A549 (cell line): ENCODE data around the gene ZNF320. TPM values are rescaled to one million over a fixed set of nuclear protein-coding genes. Genes with fewer than 3 reads are reported as not detected.
A peak's percentile ranks its signal among the peaks of the same experiment; 100 is the strongest.
"Not testable (repeated sequence)": the region's sequence is repeated elsewhere in the genome, so short reads cannot be mapped to it uniquely, and the experiment has no call there.

Experiments used
- ATAC-seq, 2 experiments: fragments of 200-7000 bp in 1 of 2; fragments of >200 bp in 1 of 2; cut with Nextera tagmentation in 1 of 2; cut with Tn5 transposase in 1 of 2; 3 replicates each; pipeline versions ENCODE4 v1.8.0 to v1.9.1; 2018 to 2020; ENCODE audit warnings: mild to moderate bottlenecking in 1 of 2, moderate library complexity in 1 of 2
- CTCF ChIA-PET: fragments of 300-600 bp; sonication (Branson Sonifier 250); formaldehyde crosslinking; extraction: SDS; loops from one replicate; lab custom pipeline; 2021; ENCODE audit warnings: antibody characterized with exemption, inconsistent platforms; lab: Yijun Ruan, JAX
- POLR2A ChIA-PET: fragments of 350-600 bp; formaldehyde crosslinking; extraction: SDS; loops from one replicate; lab custom pipeline; 2021; ENCODE audit warnings: antibody characterized with exemption, inconsistent platforms; lab: Yijun Ruan, JAX
- DNase-seq, 2 experiments: peaks; one replicate each; pipeline versions ENCODE4 v3.0.0 to v3.0.0-alpha.2; 2011 to 2016; ENCODE audit warnings: low read depth in 1 of 2, low spot score in 1 of 2
- FAIRE-seq: peaks from 2 replicates; lab custom pipeline; 2011; peaks lifted over from hg19 to GRCh38; lab: Jason Lieb, UNC
- H3K27ac ChIP-seq, 2 experiments: fragments of >200 bp; sonication (Bioruptor Twin); formaldehyde crosslinking; 3 replicates each; pipeline ENCODE4 v1.5.1; 2016 to 2017
- H3K4me1 ChIP-seq: fragments of >200 bp; sonication (Bioruptor Twin); formaldehyde crosslinking; 3 replicates; pipeline ENCODE4 v1.6.1; 2016
- H3K4me2 ChIP-seq: fragments of >200 bp; sonication (Bioruptor Twin); formaldehyde crosslinking; 3 replicates; pipeline ENCODE4 v1.6.1; 2016
- H3K4me3 ChIP-seq: fragments of >200 bp; sonication (Bioruptor Twin); formaldehyde crosslinking; 3 replicates; pipeline ENCODE4 v1.5.1; 2016
- H3K9me3 ChIP-seq: fragments of >200 bp; sonication (Bioruptor Twin); formaldehyde crosslinking; 3 replicates; pipeline ENCODE4 v1.6.1; 2016
- ATOH8 ChIP-seq: fragments of 250-450 bp; sonication (Bioruptor Pico); IDR thresholded peaks from 2 replicates; pipeline ENCODE4 v1.5.0; 2020; ENCODE audit warnings: low read depth, mild to moderate bottlenecking, moderate library complexity
- CBX8 ChIP-seq: fragments of 200-600 bp; sonication (generic); IDR thresholded peaks from 2 replicates; pipeline ENCODE4 v1.6.1; 2016
- CEBPB ChIP-seq, 2 experiments: fragments of >200 bp in 1 of 2; sonication (Bioruptor Twin) in 1 of 2; formaldehyde crosslinking in 1 of 2; IDR thresholded peaks; 2 replicates each; pipeline ENCODE4 v1.6.1; 2012 to 2016
- CTCF ChIP-seq: fragments of >200 bp; sonication (Bioruptor Twin); formaldehyde crosslinking; IDR thresholded peaks from 3 replicates; pipeline ENCODE4 v1.5.1; 2016
- EHMT2 ChIP-seq: fragments of 200-600 bp; sonication (generic); IDR thresholded peaks from 2 replicates; pipeline ENCODE4 v1.6.1; 2016; ENCODE audit warnings: antibody characterized with exemption, low read depth, mild to moderate bottlenecking, moderate library complexity
- EP300 ChIP-seq, 2 experiments: fragments of >200 bp; sonication (Bioruptor Twin); formaldehyde crosslinking; IDR thresholded peaks; 2 replicates in 1 of 2; 3 replicates in 1 of 2; pipeline ENCODE4 v1.6.1; 2016 to 2017
- FOSL2 ChIP-seq, 2 experiments: fragments of 450-650 bp in 1 of 2; fragments of >200 bp in 1 of 2; sonication (Bioruptor Twin) in 1 of 2; formaldehyde crosslinking; IDR thresholded peaks; 2 replicates each; pipeline versions ENCODE4 v1.5.0 to v1.6.1; 2016 to 2020; ENCODE audit warnings: mild to moderate bottlenecking in 1 of 2, moderate library complexity in 1 of 2
- MAZ ChIP-seq: fragments of 150-350 bp; IDR thresholded peaks from 2 replicates; pipeline ENCODE4 v1.6.1; 2014; ENCODE audit warnings: antibody characterized with exemption, low read depth, low read length, borderline replicate concordance
- MYC ChIP-seq: IDR thresholded peaks from 2 replicates; pipeline ENCODE4 v1.6.1; 2012; ENCODE audit warnings: mild to moderate bottlenecking, inconsistent platforms, low read length, improper control_type of control experiment, borderline replicate concordance
- NFE2L2 ChIP-seq: fragments of 150-350 bp; conservative IDR thresholded peaks from 2 replicates; pipeline ENCODE4 v1.6.1; 2014; ENCODE audit warnings: low read length
- NR3C1 ChIP-seq: fragments of >200 bp; sonication (Bioruptor Twin); formaldehyde crosslinking; IDR thresholded peaks from 3 replicates; pipeline ENCODE4 v1.6.1; 2017
- PBX3 ChIP-seq: IDR thresholded peaks from 2 replicates; pipeline ENCODE4 v1.6.1; 2012
- PHF8 ChIP-seq: fragments of 200-600 bp; sonication (generic); IDR thresholded peaks from 2 replicates; pipeline ENCODE4 v1.6.1; 2016; ENCODE audit warnings: low read depth, mild to moderate bottlenecking, antibody characterized with exemption, moderate library complexity, borderline replicate concordance
- RARB ChIP-seq: fragments of 250-450 bp; sonication (Bioruptor Pico); IDR thresholded peaks from 2 replicates; pipeline ENCODE4 v1.8.0; 2021; ENCODE audit warnings: mild to moderate bottlenecking, moderate library complexity
- RFX5 ChIP-seq: fragments of 450-650 bp; IDR thresholded peaks from 2 replicates; pipeline ENCODE4 v1.7.1; 2014; ENCODE audit warnings: antibody characterized with exemption, mild to moderate bottlenecking, moderate library complexity
- TFCP2L1 ChIP-seq: fragments of 250-450 bp; sonication (Bioruptor Pico); IDR thresholded peaks from 2 replicates; pipeline ENCODE4 v1.5.0; 2021; ENCODE audit warnings: mild to moderate bottlenecking
- ZFP36 ChIP-seq: fragments of 450-650 bp; IDR thresholded peaks from 2 replicates; pipeline ENCODE4 v1.6.1; 2014; ENCODE audit warnings: borderline replicate concordance; ENCODE audit not compliant: partially characterized antibody
- ZNF302 ChIP-seq: fragments of 250-450 bp; sonication (Bioruptor Pico); IDR thresholded peaks from 2 replicates; pipeline ENCODE4 v1.9.0; 2021; ENCODE audit warnings: inconsistent platforms, mild to moderate bottlenecking, moderate library complexity
- WGBS: methylation state at CpG from one replicate; pipeline ENCODE4 v1.1.6; 2017; ENCODE audit errors: missing lambda C conversion rate; 5-methylcytosine and 5-hydroxymethylcytosine counted together
- polyA plus RNA-seq, 4 experiments: library from polyadenylated mRNA; depleted of rRNA in 3 of 4; stranded (reverse); fragments of >200 nt; fragmentation: RNase III in 1 of 4; extraction: RNeasy Plus Mini Kit Qiagen cat#74134 plus additional on column Dnase treatment in 1 of 4; gene quantifications; 2 replicates in 3 of 4; 3 replicates in 1 of 4; pipeline ENCODE4 v1.2.3, GENCODE V29; 2011 to 2017

ZNF320 gene
- polyA plus RNA-seq, 2 of the 4 experiments (the other 2 are of a cell fraction): not detected

- DNase-seq (no peak), ATAC-seq (no peak), FAIRE-seq (no peak)
- WGBS: 25% methylated on average over 3 of the region's 3 CpGs
- H3K4me3 ChIP-seq: no peak overlapping the region
- H3K27ac ChIP-seq: no peak overlapping the region
- H3K9me3 ChIP-seq: peaks cover 43% of the 10 kb centered on the region
- POLR2A ChIA-PET: no interaction called here
- no peak overlapping the region for H3K4me2 ChIP-seq
- TF ChIP-seq EP300 (IDR thresholded peaks at IDR 0.05) (no peak), CTCF (no peak), FOSL2 (IDR thresholded peaks at IDR 0.05) (no peak), FOSL2 (CRISPR knock-in tag; IDR thresholded peaks at IDR 0.05) (no peak), ATOH8 (CRISPR knock-in tag) (no peak), PBX3 (no peak), CBX8 (no peak), PHF8 (no peak), MAZ (no peak), RFX5 (no peak), EHMT2 (no peak), NFE2L2 (no peak), NR3C1 (no peak), RARB (CRISPR knock-in tag) (no peak), ZNF302 (no peak), MYC (no peak), CEBPB (IDR thresholded peaks at IDR 0.05) (no peak), TFCP2L1 (CRISPR knock-in tag) (no peak), ZFP36 (no peak)
- CTCF ChIA-PET: no interaction called here
- no peaks in the 10 kb centered on the region for H3K4me1 ChIP-seq
Measured at GRCh38 chr19:52871466-52871865, 26.0 kb downstream of the ZNF320 start.

GRCh38 chr19:52868031-52868430, 29.4 kb downstream of the ZNF320 start:
- not testable (repeated sequence) for ATAC-seq

GRCh38 chr19:52857378-52858191, 39.9 kb downstream of the ZNF320 start, which contains the start of gene ZNF468:
ZNF468 (minus strand) TSS chr19:52857619; CDS start chr19:52854272, 3,347 bp downstream.
- 20% methylated on average over 28 of the region's 43 CpGs for WGBS
- H3K4me3 ChIP-seq, H3K4me1 ChIP-seq, H3K4me2 ChIP-seq, CTCF ChIA-PET, FAIRE-seq, POLR2A ChIA-PET, DNase-seq, H3K27ac ChIP-seq: not testable (repeated sequence)
- H3K9me3 ChIP-seq: peaks cover 40% of the 10 kb centered on the region
- ATAC-seq: peak; percentile 50 to 88; a peak in 4 of 6 replicates

More at GRCh38 chr19:52868031-52868430, 29.4 kb downstream of the ZNF320 start:
- H3K27ac ChIP-seq, DNase-seq, POLR2A ChIA-PET, H3K4me2 ChIP-seq, FAIRE-seq, H3K4me1 ChIP-seq, H3K4me3 ChIP-seq: not testable (repeated sequence)
- CTCF ChIA-PET: interaction anchor here (0.6 kb wide), 1 partner anchor 158 kb away, joined by 3 read pairs; no protein-coding TSS in a partner anchor
- peaks cover 46% of the 10 kb centered on the region for H3K9me3 ChIP-seq
- 68% methylated on average over 11 of the region's 11 CpGs for whole genome bisulfite sequencing

- H3K4me2 ChIP-seq, ATAC-seq, H3K4me3 ChIP-seq, POLR2A ChIA-PET, DNase-seq, H3K27ac ChIP-seq, FAIRE-seq, CTCF ChIA-PET, H3K4me1 ChIP-seq: not testable (repeated sequence)
- peaks cover 46% of the 10 kb centered on the region for H3K9me3 ChIP-seq
- WGBS: 15% methylated on average over 28 of the region's 31 CpGs
Measured at GRCh38 chr19:52856540-52857377, 40.7 kb downstream of the ZNF320 start.
